Heart left ventricle (tissue), 16 donors: ENCODE results near the gene THOC6. TPM values are rescaled to one million over a fixed set of nuclear protein-coding genes. Genes with fewer than 3 reads are reported as not detected.
"Not testable (repeated sequence)": the region's sequence is repeated elsewhere in the genome, so short reads cannot be mapped to it uniquely, and the experiment has no call there.

Experiments used
- ATAC-seq, 4 donors: fragments of 200-7000 bp; cut with Tn5 transposase; one replicate each; pipeline ENCODE4 v1.9.1; 2020 to 2022; ENCODE audit warnings: moderate library complexity in 4 of 4, mild to moderate bottlenecking in 3 of 4, moderate number of reproducible peaks in 1 of 4
- DNase-seq, 5 donors: peaks; one replicate each; pipeline ENCODE4 v3.0.0-alpha.2; 2020
- H3K27ac ChIP-seq, 12 donors: fragments of 200-600 bp; sonication (generic) in 4 of 12; one replicate each; pipeline versions ENCODE4 v1.5.0 to v1.8.0; 2016 to 2022; ENCODE audit warnings: mild to moderate bottlenecking in 2 of 12
- H3K27me3 ChIP-seq, 9 donors: fragments of 200-600 bp; sonication (generic) in 2 of 9; one replicate each; pipeline versions ENCODE4 v1.5.1 to v1.8.0; 2016 to 2022; ENCODE audit warnings: mild to moderate bottlenecking in 3 of 9
- H3K36me3 ChIP-seq, 9 donors: fragments of 200-600 bp; sonication (generic) in 2 of 9; one replicate each; pipeline versions ENCODE4 v1.5.0 to v1.8.0; 2018 to 2022; ENCODE audit warnings: mild to moderate bottlenecking in 2 of 9
- H3K4me1 ChIP-seq, 12 donors: fragments of 200-600 bp; sonication (generic) in 4 of 12; one replicate each; pipeline versions ENCODE4 v1.5.0 to v1.8.0; 2016 to 2022; ENCODE audit warnings: mild to moderate bottlenecking in 3 of 12
- H3K4me3 ChIP-seq, 12 donors: fragments of 200-600 bp; sonication (generic) in 4 of 12; one replicate each; pipeline versions ENCODE4 v1.5.0 to v1.8.0; 2017 to 2022; ENCODE audit warnings: mild to moderate bottlenecking in 9 of 12, moderate library complexity in 4 of 12
- H3K9me3 ChIP-seq, 12 donors: fragments of 200-600 bp; sonication (generic) in 4 of 12; one replicate each; pipeline versions ENCODE4 v1.5.0 to v1.8.0; 2016 to 2022; ENCODE audit warnings: mild to moderate bottlenecking in 1 of 12
- POLR2A ChIP-seq, 2 donors: fragments of 450-650 bp; IDR thresholded peaks; one replicate each; pipeline ENCODE4 v1.6.1; 2017; ENCODE audit warnings: antibody characterized with exemption in 2 of 2, mild to moderate bottlenecking in 2 of 2, moderate library complexity in 2 of 2
- WGBS, 4 donors: extraction: QIAGEN DNeasy Blood & Tissue Kit in 2 of 4; methylation state at CpG; one replicate each; pipeline versions ENCODE4 v1.1.5 to v1.1.7; 2013 to 2018; 5-methylcytosine and 5-hydroxymethylcytosine counted together
- intact Hi-C, 10 donors: fragments of 100-400 bp; cut with DNase I; formaldehyde crosslinking; loops; one replicate each; pipeline versions ENCODE4 v1.11.1 to v1.14.2; 2022
- polyA plus RNA-seq, 2 donors: library from polyadenylated mRNA; stranded (reverse); fragments of 200-250 nt; gene quantifications; one replicate each; pipeline ENCODE4 v1.2.3, GENCODE V29; 2013
- total RNA-seq, 9 donors: library from RNA; depleted of rRNA in 2 of 9; stranded (reverse); fragments of >200 nt in 2 of 9; fragmentation: NEBNext Ultra II Directional in 3 of 9; extraction: Animal tissue kit (Norgen Biotek cat#: 25700) in 3 of 9; gene quantifications; one replicate each; pipeline versions ENCODE4 v1.1.0 to v1.2.4, GENCODE V29; 2016 to 2023
- TF ChIP-seq, protein P1 (sequence below), 12 donors: fragments of 200-600 bp; sonication (generic) in 4 of 12; IDR thresholded peaks; one replicate each; pipeline versions ENCODE4 v1.5.0 to v1.8.0; 2018 to 2022; ENCODE audit warnings: antibody characterized with exemption in 12 of 12, mild to moderate bottlenecking in 5 of 12
- donor health status: ischemic (EF 13 %, LVEDD 7.1; RV severe dilation, severe dysfunction).
- donor health status: healthy with polysubstance abuse.
- donor health status: DM: no; HTN: yes; CAD: no.
- donor health status: DM: no; HTN: no; CAD: no.
- donor health status: ischemic (EF 25% LVEDD 6.9; RV normal size, moderate dysfunction).
- donor health status: ischemic (EF 25% LVEDD 5.7; RV mildly dilated, moderate dysfunction).
- donor health status: healthy.
- donor health status: DM: yes; HTN: yes; CAD: no.
- donor health status: ischemic (EF 35%, LVEDD 5.7; RV mildly dilated, moderate dysfunction).
- donor health status: nonischemic (EF 11% LVEDD 7.7; RV severe dilation, severe dysfunction).
- donor health status: DM: yes; HTN: yes; CAD: no.
- donor health status: PGD.
- donor health status: ischemic (EF 29% LVEDD 5.4; RV normal size, mild dysfunction).
- donor health status: nonischemic (EF 23%, LVEDD 6.1; RV moderate dilation, normal function).

THOC6 gene
- total and polyA plus RNA-seq, 11 donors, result 6.9 to 23.0 (median 10.3) TPM

GRCh38 chr16:3073448-3073847, 49.6 kb downstream of the THOC6 start:
- H3K27me3 ChIP-seq, result no peaks in the 10 kb centered on the region
- intact Hi-C loops, result no loop called here
- no peak overlapping the region for H3K4me3 ChIP-seq
- peak overlapping the region in 1 of 12 donors; percentile 52 for H3K27ac ChIP-seq
- ATAC-seq (no peak), DNase-seq (peak in 1 of 5 donors; percentile 3)
- peaks cover 0 to 17% (median 5%) of the 10 kb centered on the region in 9 donors for H3K36me3 ChIP-seq
- peaks cover 0 to 32% (median 0%) of the 10 kb centered on the region in 12 donors for H3K4me1 ChIP-seq
- WGBS, 4 donors, result 90 to 92% (median 91%) methylated on average over 7 of the region's 7 CpGs
- TF ChIP-seq, protein P1, sequence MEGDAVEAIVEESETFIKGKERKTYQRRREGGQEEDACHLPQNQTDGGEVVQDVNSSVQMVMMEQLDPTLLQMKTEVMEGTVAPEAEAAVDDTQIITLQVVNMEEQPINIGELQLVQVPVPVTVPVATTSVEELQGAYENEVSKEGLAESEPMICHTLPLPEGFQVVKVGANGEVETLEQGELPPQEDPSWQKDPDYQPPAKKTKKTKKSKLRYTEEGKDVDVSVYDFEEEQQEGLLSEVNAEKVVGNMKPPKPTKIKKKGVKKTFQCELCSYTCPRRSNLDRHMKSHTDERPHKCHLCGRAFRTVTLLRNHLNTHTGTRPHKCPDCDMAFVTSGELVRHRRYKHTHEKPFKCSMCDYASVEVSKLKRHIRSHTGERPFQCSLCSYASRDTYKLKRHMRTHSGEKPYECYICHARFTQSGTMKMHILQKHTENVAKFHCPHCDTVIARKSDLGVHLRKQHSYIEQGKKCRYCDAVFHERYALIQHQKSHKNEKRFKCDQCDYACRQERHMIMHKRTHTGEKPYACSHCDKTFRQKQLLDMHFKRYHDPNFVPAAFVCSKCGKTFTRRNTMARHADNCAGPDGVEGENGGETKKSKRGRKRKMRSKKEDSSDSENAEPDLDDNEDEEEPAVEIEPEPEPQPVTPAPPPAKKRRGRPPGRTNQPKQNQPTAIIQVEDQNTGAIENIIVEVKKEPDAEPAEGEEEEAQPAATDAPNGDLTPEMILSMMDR (IDR thresholded peaks at IDR 0.05), result no peak
- TF ChIP-seq POLR2A (IDR thresholded peaks at IDR 0.05), result no peak
- no peaks in the 10 kb centered on the region for H3K9me3 ChIP-seq

DNA sequence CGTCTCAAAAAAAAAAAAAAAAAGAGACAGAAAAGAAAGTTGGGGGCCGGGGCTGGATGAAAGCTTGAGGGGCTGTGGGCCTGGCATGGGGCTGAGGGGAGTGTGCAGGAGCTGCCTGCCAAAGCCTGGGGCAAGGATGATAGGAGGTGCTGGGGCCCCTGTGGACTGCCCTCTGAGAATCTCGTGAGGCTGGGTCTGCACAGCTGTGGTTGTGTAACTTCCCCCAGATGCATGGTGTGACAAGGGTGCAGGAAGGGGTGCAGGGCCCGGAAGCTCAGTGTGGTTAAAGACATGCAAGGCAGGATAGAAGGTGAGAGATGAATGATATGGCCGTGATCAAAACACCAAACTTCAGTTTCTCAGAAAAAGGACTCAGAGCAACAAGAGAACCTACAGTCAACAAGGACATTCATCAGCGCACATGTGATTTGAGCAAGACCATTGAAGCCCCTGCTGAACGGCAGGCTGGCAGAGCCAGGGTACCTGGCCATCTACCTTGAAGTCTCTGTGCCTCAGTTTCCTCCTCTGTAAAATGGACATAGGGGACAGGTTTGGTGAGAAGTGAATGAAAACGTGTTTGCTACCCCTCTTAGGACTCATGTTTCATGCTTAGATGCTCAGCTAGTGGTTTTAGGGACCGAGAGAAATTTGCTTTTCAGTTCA, 51.2 kb downstream of the THOC6 start:
- Histone ChIP-seq H3K9me3 (no peaks in the 10 kb centered on the region), H3K36me3 (peaks cover 0 to 13% (median 4%) of the 10 kb centered on the region in 9 donors), H3K4me3 (no peak overlapping the region), H3K4me1 (peaks cover 0 to 31% (median 0%) of the 10 kb centered on the region in 12 donors), H3K27ac (peak overlapping the region in 4 of 12 donors; percentile 29 to 83 (median 50)), H3K27me3 (no peaks in the 10 kb centered on the region)
- TF ChIP-seq, protein P1 (IDR thresholded peaks at IDR 0.05), result no peak
- no peak for TF ChIP-seq POLR2A (IDR thresholded peaks at IDR 0.05)
- intact Hi-C loops, result no loop called here
- DNase-seq, result peak in 2 of 5 donors; percentile 34 to 45
- peak in 3 of 4 donors; percentile 30 to 76 (median 46) for ATAC-seq
- WGBS, 4 donors, result 67 to 73% (median 69%) methylated on average over 9 of the region's 9 CpGs

DNA sequence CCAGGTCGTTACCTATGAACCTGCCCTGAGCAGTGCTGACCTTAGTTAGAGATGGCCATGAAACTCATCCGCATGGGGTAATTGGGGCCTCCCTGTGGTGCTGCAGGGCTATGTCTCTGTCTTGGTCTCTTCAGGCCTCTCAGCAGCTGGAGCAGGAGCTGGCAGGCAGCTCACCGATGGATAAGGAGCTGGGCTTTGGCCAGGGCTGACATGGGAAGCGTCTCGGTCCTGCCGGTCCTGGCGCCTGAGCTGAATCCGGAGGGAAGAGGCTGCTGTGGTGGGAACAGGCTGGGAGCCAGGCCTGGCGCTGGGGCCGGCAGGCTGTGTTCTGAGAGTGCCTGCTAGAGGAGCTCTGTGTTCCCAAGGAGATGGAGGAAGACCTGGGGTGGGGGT, 51.7 kb downstream of the THOC6 start:
- TF ChIP-seq POLR2A (IDR thresholded peaks at IDR 0.05), result no peak
- TF ChIP-seq, protein P1 (IDR thresholded peaks at IDR 0.05), result no peak
- Histone ChIP-seq H3K4me3 (no peak overlapping the region), H3K36me3 (peaks cover 0 to 13% (median 4%) of the 10 kb centered on the region in 9 donors), H3K9me3 (no peaks in the 10 kb centered on the region), H3K4me1 (peaks cover 0 to 31% (median 0%) of the 10 kb centered on the region in 12 donors), H3K27ac (peak overlapping the region in 4 of 12 donors; percentile 29 to 83 (median 50)), H3K27me3 (no peaks in the 10 kb centered on the region)
- DNase-seq (peak in 4 of 5 donors; percentile 44 to 76 (median 68)), ATAC-seq (peak; percentile 27 to 76 (median 57))
- 12 to 40% (median 25%) methylated on average over 3 to 10 of the region's 10 CpGs for WGBS, 4 donors
- intact Hi-C loops, result no loop called here

GRCh38 chr16:3075946-3076345, 52.1 kb downstream of the THOC6 start:
- DNase-seq, intact Hi-C loops: not testable (repeated sequence)

More at GRCh38 chr16:3075946-3076345, 52.1 kb downstream of the THOC6 start:
- not testable (repeated sequence) for H3K27me3 ChIP-seq, H3K4me3 ChIP-seq, ATAC-seq, H3K9me3 ChIP-seq
- peaks cover 0 to 17% (median 4%) of the 10 kb centered on the region in 9 donors for H3K36me3 ChIP-seq
- WGBS, 4 donors, result 84 to 95% (median 90%) methylated on average over 6 of the region's 6 CpGs
- H3K4me1 ChIP-seq, result peaks cover 0 to 31% (median 0%) of the 10 kb centered on the region in 12 donors
- H3K27ac ChIP-seq, result peak overlapping the region in 2 of 12 donors; percentile 9 to 83
